Measurements from ENCODE around the gene HTR1D. TPM values are rescaled to one million over a fixed set of nuclear protein-coding genes. Genes with fewer than 3 reads are reported as not detected.

The HTR1D gene
- total RNA-seq, 1 donor from 2014 or later: 0.08 TPM

- intact Hi-C loops (cut with micrococcal nuclease): no loop called here
- H3K27me3 ChIP-seq (ENCODE audit: low read depth): peaks cover 31% of the 10 kb centered on the region
- no peak overlapping the region for H3K4me3 ChIP-seq
- H3K27ac ChIP-seq (replicated peaks): no peak overlapping the region
- no peak for TF ChIP-seq CTCF (IDR thresholded peaks at IDR 0.05; ENCODE audit: borderline replicate concordance)
- H3K9me3 ChIP-seq (replicated peaks): peaks cover 7% of the 10 kb centered on the region
- no peak for DNase-seq
- no peaks in the 10 kb centered on the region for H3K36me3 ChIP-seq
- peaks cover 14% of the 10 kb centered on the region for H3K4me1 ChIP-seq
These were observed 5.4 kb upstream of the HTR1D start for GRCh38 chr1:23222742-23223141.

GRCh38 chr1:23222331-23222730 is 5.0 kb upstream of the HTR1D start:
- H3K36me3 ChIP-seq: no peaks in the 10 kb centered on the region
- DNase-seq: no peak
- intact Hi-C loops (cut with micrococcal nuclease): no loop called here
- H3K9me3 ChIP-seq (replicated peaks): peaks cover 7% of the 10 kb centered on the region
- peaks cover 35% of the 10 kb centered on the region for H3K27me3 ChIP-seq (ENCODE audit: low read depth)
- TF ChIP-seq CTCF (IDR thresholded peaks at IDR 0.05; ENCODE audit: borderline replicate concordance): no peak
- no peak overlapping the region for H3K4me3 ChIP-seq
- H3K27ac ChIP-seq (replicated peaks): no peak overlapping the region
- H3K4me1 ChIP-seq: peaks cover 18% of the 10 kb centered on the region

- no peaks in the 10 kb centered on the region for H3K36me3 ChIP-seq
- H3K9me3 ChIP-seq (replicated peaks): peaks cover 7% of the 10 kb centered on the region
- TF ChIP-seq CTCF (IDR thresholded peaks at IDR 0.05; ENCODE audit: borderline replicate concordance): no peak
- no peak for DNase-seq
- intact Hi-C loops (cut with micrococcal nuclease): no loop called here
- peaks cover 47% of the 10 kb centered on the region for H3K27me3 ChIP-seq (ENCODE audit: low read depth)
- H3K4me1 ChIP-seq: peaks cover 27% of the 10 kb centered on the region
- no peak overlapping the region for H3K4me3 ChIP-seq
- no peak overlapping the region for H3K27ac ChIP-seq (replicated peaks)
These were observed 3.8 kb upstream of the HTR1D start for GRCh38 chr1:23221107-23221506.

GRCh38 chr1:23216771-23217420 is 406 bp downstream of the HTR1D start:
- Histone ChIP-seq H3K4me3 (peak overlapping the region; percentile 68), H3K27me3 (ENCODE audit: low read depth) (peaks cover 77% of the 10 kb centered on the region), H3K36me3 (no peaks in the 10 kb centered on the region), H3K9me3 (replicated peaks) (no peaks in the 10 kb centered on the region), H3K4me1 (peaks cover 13% of the 10 kb centered on the region), H3K27ac (replicated peaks) (no peak overlapping the region)
- DNase-seq: no peak
- peak; percentile 73 for TF ChIP-seq CTCF (IDR thresholded peaks at IDR 0.05; ENCODE audit: borderline replicate concordance)
- intact Hi-C loops (cut with micrococcal nuclease): no loop called here

GRCh38 chr1:23215751-23216449 is 1.4 kb downstream of the HTR1D start:
- no peak for DNase-seq
- intact Hi-C loops (cut with micrococcal nuclease): no loop called here
- Histone ChIP-seq H3K4me1 (peaks cover 13% of the 10 kb centered on the region), H3K9me3 (replicated peaks) (no peaks in the 10 kb centered on the region), H3K4me3 (no peak overlapping the region), H3K36me3 (no peaks in the 10 kb centered on the region), H3K27ac (replicated peaks) (no peak overlapping the region), H3K27me3 (ENCODE audit: low read depth) (peaks cover 87% of the 10 kb centered on the region)
- no peak for TF ChIP-seq CTCF (IDR thresholded peaks at IDR 0.05; ENCODE audit: borderline replicate concordance)
